GOT3 (cell line): ENCODE measurements around the gene DRD2.
"Not testable (repeated sequence)": the region's sequence is repeated elsewhere in the genome, so short reads cannot be mapped to it uniquely, and the experiment has no call there.

Experiments
- DNase-seq: peaks from one replicate; lab custom pipeline; 2025; ENCODE audit warnings: mixed read lengths; lab: John Stamatoyannopoulos, UW

Gene DRD2

GRCh38 chr11:113475160-113475761 is at the start of gene DRD2:
DRD2 (minus strand) TSS chr11:113475398; CDS start chr11:113424651, 50,747 bp downstream.
- DNase-seq = no peak

- not testable (repeated sequence) for DNase-seq
Measured at GRCh38 chr11:113523906-113524305, 48.7 kb upstream of the DRD2 start.

DNA sequence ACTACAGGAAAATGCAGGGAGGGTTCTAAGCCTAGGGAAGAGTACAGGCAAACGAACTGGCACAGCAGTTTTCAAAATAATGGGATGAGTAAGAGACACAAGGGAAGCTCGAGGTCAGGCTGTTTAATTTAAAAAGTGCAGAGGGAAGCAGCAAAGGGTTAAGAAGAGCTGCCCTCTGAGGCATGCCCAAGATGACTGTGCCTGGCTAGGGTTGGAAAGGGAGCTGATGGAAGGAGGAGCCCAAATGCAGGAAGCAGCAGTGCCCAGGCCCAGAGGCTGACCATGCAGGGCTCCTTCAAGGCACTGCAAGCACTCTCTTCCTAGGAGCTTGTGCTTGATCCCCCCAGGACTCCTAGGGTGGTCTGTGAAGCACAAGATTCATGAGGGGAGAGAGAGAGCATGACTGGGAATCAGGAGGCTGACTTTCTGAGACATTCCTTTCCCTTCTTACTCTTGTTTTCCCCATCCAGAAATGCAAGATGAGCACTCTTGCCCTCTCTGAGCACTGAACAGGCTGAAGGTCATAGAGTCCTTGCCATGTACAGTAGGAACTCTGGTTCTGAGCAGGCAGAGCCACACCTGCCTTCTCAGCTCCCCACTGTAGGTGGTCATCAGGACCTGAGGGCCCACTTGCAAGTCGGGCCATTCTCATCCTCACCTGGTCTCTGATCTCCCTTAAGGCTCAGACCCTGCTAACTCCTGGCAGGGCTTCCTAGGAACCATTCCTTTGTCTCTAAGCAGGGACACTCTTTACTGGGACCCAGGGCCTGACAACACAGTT is 46.7 kb upstream of the DRD2 start:
- no peak for DNase-seq

DNA sequence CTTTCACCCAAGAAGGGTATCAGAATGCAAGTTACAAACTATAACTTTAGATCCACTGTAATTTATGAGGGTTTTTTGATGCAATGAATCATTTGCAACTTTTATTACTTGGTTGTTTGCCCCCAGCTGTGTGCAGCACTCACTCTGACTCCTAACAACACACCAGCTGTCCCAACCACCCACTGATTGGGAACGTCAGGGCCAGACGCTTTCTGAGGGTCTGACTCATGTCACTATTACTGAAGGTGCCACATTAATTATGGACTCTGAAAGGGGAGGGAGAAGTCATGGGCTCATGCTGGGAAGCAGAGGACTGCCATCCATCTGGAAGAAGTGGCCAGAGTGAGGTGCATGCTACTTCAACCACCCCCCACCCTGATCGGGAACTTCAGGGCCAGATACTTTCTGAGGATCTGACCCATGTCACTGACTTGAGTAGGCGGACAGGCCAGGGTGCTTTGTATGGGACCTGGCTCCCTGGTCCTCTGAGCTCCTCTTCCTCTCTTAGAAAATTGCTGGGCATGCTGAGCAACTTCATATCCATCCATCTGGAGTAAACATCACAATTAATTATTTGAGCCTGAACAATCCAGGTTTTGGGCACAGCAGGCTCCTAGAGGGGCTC is 44.9 kb upstream of the DRD2 start:
- DNase-seq = no peak

DNA sequence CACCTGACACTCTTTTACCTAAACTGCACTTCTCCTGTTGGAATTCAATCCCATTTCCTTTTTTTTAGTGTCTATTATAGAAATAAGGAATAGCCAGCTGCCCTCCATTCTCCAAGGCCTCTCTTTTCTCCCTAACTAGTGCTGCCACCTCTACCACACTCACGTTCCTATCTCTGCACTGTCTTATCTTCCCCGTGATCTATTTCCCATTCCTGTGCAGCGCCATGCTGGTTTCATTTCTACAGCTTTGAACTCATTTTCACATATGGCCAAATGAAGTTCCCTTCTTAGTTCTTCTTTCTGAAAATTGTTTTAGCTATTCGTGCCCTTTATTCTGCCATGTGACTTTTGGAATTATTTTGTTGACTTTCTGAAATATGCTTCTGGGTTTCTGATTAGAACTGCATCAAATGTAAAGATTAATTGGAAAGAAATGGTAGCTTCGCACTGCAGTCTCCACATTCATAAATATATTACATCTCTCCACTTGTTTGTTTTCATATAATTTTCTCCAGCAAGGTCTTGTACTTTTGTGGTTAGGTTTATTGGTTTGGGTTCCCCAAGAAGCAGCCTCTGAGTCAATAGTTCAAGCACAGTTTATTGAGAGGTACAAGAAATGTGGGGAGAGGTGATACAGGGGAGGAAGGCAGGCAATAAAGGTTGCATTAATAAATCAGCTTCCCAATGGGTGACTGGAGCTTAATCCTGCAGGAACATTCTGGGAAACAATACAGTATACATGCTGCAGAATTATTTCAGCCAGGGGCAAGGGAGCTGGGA is 43.7 kb upstream of the DRD2 start:
- DNase-seq = no peak

DNA sequence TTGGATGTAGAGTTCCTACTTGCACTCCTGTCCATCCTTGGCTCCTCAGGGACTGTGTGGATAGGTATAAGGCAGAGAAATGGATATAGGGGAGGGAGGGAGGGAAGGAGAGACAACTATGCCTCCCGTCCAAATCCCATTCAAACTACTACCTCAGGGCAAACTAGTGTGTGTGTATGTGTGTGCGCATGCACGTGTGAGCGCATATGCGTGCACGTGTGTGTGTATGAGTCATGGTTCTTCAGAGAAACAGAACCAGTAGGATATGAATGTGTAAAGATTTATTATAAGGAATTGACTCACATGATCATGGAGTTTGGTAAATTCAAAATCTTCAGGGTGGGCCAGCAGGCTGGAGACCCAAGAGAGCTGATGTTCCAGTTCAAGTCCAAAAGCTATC is 42.2 kb upstream of the DRD2 start:
- no peak for DNase-seq

DNA sequence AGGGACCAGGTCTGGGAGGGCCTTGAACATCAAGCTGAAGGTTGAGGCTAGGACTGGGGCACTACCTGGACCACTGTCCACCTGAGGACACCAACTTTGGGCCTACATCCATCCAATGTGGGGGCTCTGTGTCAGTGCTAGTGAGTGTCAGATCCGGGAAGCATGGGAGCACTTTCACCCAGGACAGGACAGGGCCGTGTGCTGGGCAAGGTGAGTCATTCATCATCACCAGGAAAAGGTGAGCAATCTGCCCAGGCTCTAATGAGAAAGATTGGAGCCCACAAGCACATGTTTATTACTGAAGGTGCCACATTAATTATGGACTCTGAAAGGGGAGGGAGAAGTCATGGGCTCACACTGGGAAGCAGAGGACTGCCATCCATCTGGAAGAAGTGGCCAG is 39.7 kb upstream of the DRD2 start:
- no peak for DNase-seq

GRCh38 chr11:113507341-113507740 is 32.1 kb upstream of the DRD2 start:
- DNase-seq = no peak

- no peak for DNase-seq
Measured at GRCh38 chr11:113506893-113507292, 31.7 kb upstream of the DRD2 start.

- no peak for DNase-seq
Measured at GRCh38 chr11:113506461-113506860, 31.3 kb upstream of the DRD2 start.

DNA sequence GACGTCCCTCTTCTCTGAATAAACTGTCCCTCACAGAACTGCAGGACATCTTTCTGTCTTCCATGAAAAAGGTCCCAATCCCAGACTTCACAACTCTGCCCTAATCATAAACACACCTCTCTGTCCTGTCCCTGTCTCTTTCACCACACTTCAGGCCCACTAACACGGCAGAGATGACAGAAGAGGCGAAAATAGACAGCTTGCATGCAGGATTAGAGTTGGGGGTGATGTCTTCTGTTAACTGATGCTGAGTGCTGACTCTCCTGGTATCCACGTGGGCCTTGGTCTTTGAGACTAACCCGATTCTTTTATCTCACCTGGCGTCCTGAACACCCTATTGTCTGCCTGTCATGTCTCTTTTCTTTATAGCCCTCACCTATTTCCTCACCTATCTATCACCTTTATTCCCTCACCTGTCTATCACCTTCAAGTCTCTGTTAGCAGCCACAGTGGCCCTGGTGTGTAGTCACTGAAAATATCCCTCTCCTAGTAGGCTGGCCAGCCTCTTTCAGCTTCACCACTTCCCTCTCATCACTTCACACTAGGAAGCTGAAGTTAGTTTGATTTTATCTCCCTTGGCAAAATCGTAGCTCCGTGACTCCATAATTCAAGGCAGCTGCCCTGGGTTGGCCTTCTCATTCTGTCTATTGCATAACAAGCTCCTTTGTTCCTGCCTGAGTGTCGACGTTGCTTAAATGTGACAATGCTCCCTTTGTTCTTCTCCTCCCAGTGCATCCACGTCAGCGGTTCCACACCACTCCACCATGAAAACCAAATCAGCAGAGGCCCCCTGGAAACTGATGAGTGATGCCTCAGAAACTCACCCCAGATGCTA is 30.6 kb upstream of the DRD2 start:
- DNase-seq = no peak

DNA sequence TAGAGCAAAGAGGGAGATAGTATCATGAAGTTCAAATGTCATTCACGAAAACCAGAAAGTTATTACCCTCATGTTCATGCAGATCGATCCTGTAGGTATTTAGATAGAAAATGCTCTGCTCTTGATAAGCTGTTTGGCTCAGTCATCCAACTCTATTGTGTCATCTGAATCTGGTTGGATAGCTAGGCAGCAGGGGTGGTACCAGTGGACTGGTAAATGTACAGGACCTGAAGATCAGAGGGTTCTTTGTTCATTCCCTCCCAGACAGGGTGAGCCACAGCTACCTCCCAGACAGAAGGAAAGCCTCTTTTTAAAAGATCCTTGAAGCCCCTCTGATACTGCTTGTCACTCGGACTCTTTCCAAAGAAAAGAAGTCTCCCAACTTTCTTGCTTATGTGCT is 29.8 kb upstream of the DRD2 start:
- DNase-seq = no peak

DNA sequence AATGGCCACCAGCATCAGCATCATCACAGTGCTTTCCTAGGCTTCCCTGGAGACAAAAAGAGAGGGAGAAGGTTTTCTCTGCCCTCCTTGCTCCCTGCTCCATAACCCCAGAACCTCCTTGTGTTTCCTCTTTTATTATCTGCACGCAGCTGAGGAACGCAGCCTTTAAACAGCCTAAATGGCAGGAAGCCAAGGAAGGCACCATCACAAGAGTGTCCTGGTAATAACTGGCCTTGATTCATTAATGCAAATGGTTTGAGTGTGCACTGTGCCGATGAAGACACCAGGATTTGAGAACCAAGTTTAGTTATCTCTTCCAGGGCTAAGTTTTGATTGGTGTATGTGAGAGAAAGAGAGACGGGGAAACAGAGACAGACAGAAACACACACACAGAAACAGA is 29.4 kb upstream of the DRD2 start:
- no peak for DNase-seq

DNA sequence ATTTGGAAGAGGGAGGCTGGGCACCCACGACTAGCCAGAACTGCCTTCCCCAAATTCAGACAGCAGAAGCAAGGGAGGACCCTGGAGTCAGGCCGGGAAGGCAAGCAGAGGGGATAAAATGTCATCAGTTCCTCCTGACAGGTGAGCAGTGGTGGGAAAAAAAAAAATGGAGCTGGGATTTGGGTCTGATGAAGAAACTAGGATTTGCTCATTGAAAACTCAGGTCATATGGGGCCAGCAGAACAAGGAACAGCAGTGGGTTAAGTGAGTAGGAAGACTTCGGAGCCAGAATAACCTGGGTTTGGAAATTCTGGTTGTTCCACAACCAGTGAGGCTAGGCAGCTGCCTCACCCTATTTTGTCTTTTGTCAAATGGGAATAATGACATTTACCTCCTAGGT is 28.9 kb upstream of the DRD2 start:
- no peak for DNase-seq

GRCh38 chr11:113497066-113497910 is 22.1 kb upstream of the DRD2 start:
- DNase-seq = no peak

DNA sequence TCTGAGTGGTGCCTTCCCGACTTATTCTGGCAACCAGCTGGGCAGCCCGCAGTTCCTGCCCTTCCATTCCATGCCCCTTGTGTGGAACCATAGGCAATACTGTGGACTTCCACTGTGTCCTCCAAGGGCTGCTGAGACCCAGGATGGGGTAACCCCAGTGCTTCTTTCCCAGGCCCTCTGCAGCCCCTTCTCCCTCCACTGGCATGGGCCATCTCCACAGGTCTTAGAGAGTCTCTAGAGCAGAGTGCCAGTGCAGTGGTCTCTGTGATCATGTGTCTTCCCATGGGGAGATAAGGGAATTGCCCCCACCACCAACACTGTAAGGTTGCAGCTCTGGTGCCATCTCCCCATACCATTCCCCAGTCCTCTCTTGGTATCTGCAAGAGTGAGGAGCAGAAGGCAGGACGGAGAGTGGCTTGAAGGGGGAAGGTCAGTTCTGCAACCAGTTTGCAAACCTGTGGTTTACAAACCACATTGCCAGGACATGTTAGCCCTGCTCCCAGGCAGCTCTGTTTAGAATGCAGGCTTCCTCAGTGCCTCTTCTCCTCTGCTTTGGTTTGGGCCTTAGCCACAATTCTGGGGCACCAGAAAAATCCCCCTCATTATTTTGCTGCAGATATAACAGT is 20.9 kb upstream of the DRD2 start:
- no peak for DNase-seq

DNA sequence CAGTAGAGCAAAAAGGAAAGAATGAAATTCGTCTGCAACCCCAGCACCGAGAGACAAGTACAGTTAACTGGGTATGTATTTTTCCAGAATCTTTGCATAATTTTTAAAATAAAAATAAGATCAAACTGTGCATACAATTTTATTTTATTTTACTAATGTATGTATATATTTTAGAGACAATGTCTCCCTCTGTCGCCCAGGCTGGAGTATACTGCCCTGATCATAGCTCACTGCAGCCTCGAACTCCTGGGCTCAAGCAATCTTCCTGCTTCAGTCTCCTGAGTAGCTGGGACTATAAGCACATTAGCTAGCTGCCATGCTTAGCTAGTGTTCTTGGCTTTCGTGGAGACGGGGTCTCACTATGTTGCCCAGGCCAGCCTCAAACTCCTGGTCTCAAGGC is 18.8 kb upstream of the DRD2 start:
- DNase-seq = no peak

- DNase-seq = no peak
Measured at GRCh38 chr11:113493206-113493605, 18.0 kb upstream of the DRD2 start.

- DNase-seq = no peak
Measured at GRCh38 chr11:113488931-113489351, 13.7 kb upstream of the DRD2 start.

DNA sequence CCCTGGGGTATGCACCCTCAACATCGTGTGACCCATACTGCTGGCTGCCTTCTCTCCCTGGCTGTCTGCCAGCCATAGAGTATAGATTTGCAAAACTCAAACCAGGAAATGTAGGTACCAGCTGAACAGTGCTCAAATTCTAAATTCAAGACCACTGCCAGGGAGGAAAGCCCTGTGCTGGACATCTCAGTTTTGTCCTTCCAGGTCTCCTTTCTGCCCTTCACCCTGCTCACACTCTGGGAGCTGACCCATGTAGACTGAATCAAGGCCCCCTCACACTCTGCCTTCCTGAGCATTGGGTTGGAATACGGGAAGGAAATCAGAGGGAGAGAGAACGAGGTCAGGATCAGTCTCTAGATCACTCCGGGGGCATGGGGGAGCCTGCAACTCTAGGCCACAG is 12.4 kb upstream of the DRD2 start:
- no peak for DNase-seq
